ENCODE data around the gene ATP7B. TPM values are rescaled to one million over a fixed set of nuclear protein-coding genes. Genes with fewer than 3 reads are reported as not detected.

ATP7B gene
- total RNA-seq, 1 donor from 2014 or later, result 11.6 TPM

- Mint-ChIP-seq H3K36me3 (ENCODE audit: low read depth) (no peaks in the 10 kb centered on the region), H3K27me3 (ENCODE audit: low read depth) (no peaks in the 10 kb centered on the region), H3K4me1 (no peaks in the 10 kb centered on the region), H3K9me3 (no peaks in the 10 kb centered on the region), H3K4me3 (no peak overlapping the region), H3K27ac (ENCODE audit: unreplicated experiment) (no peak overlapping the region)
- DNase-seq (ENCODE audit: low read depth, low spot score), result no peak
- TF ChIP-seq CTCF (conservative IDR thresholded peaks at IDR 0.05), result no peak
Observed at GRCh38 chr13:51933466-51934058, 77.7 kb downstream of the ATP7B start.

- H3K36me3 Mint-ChIP-seq (ENCODE audit: low read depth), result no peaks in the 10 kb centered on the region
- no peaks in the 10 kb centered on the region for H3K27me3 Mint-ChIP-seq (ENCODE audit: low read depth)
- no peak for DNase-seq (ENCODE audit: low read depth, low spot score)
Observed at GRCh38 chr13:51932231-51932630, 79.0 kb downstream of the ATP7B start.

GRCh38 chr13:51931606-51932005 is 79.6 kb downstream of the ATP7B start:
- Mint-ChIP-seq H3K27ac (ENCODE audit: unreplicated experiment) (no peak overlapping the region), H3K9me3 (no peaks in the 10 kb centered on the region), H3K4me1 (no peaks in the 10 kb centered on the region), H3K36me3 (ENCODE audit: low read depth) (no peaks in the 10 kb centered on the region), H3K27me3 (ENCODE audit: low read depth) (no peaks in the 10 kb centered on the region), H3K4me3 (no peak overlapping the region)
- no peak for TF ChIP-seq CTCF (conservative IDR thresholded peaks at IDR 0.05)
- DNase-seq (ENCODE audit: low read depth, low spot score), result no peak

More at GRCh38 chr13:51932231-51932630, 79.0 kb downstream of the ATP7B start:
- no peak for TF ChIP-seq CTCF (conservative IDR thresholded peaks at IDR 0.05)
- Mint-ChIP-seq H3K4me3 (no peak overlapping the region), H3K9me3 (no peaks in the 10 kb centered on the region), H3K27ac (ENCODE audit: unreplicated experiment) (no peak overlapping the region), H3K4me1 (no peaks in the 10 kb centered on the region)

- Mint-ChIP-seq H3K27me3 (ENCODE audit: low read depth) (no peaks in the 10 kb centered on the region), H3K4me3 (no peak overlapping the region), H3K27ac (ENCODE audit: unreplicated experiment) (no peak overlapping the region), H3K4me1 (no peaks in the 10 kb centered on the region), H3K9me3 (no peaks in the 10 kb centered on the region), H3K36me3 (ENCODE audit: low read depth) (no peaks in the 10 kb centered on the region)
- TF ChIP-seq CTCF (conservative IDR thresholded peaks at IDR 0.05), result no peak
- DNase-seq (ENCODE audit: low read depth, low spot score), result no peak
Observed at GRCh38 chr13:51929699-51930098, 81.6 kb downstream of the ATP7B start.

- H3K36me3 Mint-ChIP-seq (ENCODE audit: low read depth), result no peaks in the 10 kb centered on the region
- no peak for TF ChIP-seq CTCF (conservative IDR thresholded peaks at IDR 0.05)
- H3K4me3 Mint-ChIP-seq, result no peak overlapping the region
- H3K4me1 Mint-ChIP-seq, result no peaks in the 10 kb centered on the region
- DNase-seq (ENCODE audit: low read depth, low spot score), result no peak
- H3K27ac Mint-ChIP-seq (ENCODE audit: unreplicated experiment), result no peak overlapping the region
- no peaks in the 10 kb centered on the region for H3K27me3 Mint-ChIP-seq (ENCODE audit: low read depth)
- no peaks in the 10 kb centered on the region for H3K9me3 Mint-ChIP-seq
Observed at GRCh38 chr13:51928231-51928630, 83.0 kb downstream of the ATP7B start.
